Left hindlimb (tissue), 1 donor: ENCODE data around the gene DDX39B.
A peak's percentile ranks its signal among the peaks of the same experiment; 100 is the strongest.
"Not testable (repeated sequence)": the region's sequence is repeated elsewhere in the genome, so short reads cannot be mapped to it uniquely, and the experiment has no call there.

Experiments used
- DNase-seq: peaks from one replicate; pipeline ENCODE4 v3.0.0-alpha.2; 2018

DDX39B gene

DNA sequence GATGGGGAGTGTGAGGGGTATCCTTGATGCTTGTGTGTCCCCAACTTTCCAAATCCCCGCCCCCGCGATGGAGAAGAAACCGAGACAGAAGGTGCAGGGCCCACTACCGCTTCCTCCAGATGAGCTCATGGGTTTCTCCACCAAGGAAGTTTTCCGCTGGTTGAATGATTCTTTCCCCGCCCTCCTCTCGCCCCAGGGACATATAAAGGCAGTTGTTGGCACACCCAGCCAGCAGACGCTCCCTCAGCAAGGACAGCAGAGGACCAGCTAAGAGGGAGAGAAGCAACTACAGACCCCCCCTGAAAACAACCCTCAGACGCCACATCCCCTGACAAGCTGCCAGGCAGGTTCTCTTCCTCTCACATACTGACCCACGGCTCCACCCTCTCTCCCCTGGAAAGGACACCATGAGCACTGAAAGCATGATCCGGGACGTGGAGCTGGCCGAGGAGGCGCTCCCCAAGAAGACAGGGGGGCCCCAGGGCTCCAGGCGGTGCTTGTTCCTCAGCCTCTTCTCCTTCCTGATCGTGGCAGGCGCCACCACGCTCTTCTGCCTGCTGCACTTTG, 33.6 kb upstream of the DDX39B start, which contains the start of gene TNF:
Gene TNF (plus strand): TSS at position 231 of the 567 bp plus-strand sequence. CDS start 177 bp downstream, at position 408.
- no peak for DNase-seq

DNA sequence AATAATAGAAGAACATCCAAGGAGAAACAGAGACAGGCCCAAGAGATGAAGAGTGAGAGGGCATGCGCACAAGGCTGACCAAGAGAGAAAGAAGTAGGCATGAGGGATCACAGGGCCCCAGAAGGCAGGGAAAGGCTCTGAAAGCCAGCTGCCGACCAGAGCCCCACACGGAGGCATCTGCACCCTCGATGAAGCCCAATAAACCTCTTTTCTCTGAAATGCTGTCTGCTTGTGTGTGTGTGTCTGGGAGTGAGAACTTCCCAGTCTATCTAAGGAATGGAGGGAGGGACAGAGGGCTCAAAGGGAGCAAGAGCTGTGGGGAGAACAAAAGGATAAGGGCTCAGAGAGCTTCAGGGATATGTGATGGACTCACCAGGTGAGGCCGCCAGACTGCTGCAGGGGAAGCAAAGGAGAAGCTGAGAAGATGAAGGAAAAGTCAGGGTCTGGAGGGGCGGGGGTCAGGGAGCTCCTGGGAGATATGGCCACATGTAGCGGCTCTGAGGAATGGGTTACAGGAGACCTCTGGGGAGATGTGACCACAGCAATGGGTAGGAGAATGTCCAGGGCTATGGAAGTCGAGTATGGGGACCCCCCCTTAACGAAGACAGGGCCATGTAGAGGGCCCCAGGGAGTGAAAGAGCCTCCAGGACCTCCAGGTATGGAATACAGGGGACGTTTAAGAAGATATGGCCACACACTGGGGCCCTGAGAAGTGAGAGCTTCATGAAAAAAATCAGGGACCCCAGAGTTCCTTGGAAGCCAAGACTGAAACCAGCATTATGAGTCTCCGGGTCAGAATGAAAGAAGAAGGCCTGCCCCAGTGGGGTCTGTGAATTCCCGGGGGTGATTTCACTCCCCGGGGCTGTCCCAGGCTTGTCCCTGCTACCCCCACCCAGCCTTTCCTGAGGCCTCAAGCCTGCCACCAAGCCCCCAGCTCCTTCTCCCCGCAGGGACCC, 32.6 kb upstream of the DDX39B start:
- no peak for DNase-seq

DNA sequence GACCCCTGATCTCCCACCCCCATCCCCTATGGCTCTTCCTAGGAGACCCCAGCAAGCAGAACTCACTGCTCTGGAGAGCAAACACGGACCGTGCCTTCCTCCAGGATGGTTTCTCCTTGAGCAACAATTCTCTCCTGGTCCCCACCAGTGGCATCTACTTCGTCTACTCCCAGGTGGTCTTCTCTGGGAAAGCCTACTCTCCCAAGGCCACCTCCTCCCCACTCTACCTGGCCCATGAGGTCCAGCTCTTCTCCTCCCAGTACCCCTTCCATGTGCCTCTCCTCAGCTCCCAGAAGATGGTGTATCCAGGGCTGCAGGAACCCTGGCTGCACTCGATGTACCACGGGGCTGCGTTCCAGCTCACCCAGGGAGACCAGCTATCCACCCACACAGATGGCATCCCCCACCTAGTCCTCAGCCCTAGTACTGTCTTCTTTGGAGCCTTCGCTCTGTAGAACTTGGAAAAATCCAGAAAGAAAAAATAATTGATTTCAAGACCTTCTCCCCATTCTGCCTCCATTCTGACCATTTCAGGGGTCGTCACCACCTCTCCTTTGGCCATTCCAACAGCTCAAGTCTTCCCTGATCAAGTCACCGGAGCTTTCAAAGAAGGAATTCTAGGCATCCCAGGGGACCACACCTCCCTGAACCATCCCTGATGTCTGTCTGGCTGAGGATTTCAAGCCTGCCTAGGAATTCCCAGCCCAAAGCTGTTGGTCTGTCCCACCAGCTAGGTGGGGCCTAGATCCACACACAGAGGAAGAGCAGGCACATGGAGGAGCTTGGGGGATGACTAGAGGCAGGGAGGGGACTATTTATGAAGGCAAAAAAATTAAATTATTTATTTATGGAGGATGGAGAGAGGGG, 31.7 kb upstream of the DDX39B start:
- DNase-seq, result no peak

DNA sequence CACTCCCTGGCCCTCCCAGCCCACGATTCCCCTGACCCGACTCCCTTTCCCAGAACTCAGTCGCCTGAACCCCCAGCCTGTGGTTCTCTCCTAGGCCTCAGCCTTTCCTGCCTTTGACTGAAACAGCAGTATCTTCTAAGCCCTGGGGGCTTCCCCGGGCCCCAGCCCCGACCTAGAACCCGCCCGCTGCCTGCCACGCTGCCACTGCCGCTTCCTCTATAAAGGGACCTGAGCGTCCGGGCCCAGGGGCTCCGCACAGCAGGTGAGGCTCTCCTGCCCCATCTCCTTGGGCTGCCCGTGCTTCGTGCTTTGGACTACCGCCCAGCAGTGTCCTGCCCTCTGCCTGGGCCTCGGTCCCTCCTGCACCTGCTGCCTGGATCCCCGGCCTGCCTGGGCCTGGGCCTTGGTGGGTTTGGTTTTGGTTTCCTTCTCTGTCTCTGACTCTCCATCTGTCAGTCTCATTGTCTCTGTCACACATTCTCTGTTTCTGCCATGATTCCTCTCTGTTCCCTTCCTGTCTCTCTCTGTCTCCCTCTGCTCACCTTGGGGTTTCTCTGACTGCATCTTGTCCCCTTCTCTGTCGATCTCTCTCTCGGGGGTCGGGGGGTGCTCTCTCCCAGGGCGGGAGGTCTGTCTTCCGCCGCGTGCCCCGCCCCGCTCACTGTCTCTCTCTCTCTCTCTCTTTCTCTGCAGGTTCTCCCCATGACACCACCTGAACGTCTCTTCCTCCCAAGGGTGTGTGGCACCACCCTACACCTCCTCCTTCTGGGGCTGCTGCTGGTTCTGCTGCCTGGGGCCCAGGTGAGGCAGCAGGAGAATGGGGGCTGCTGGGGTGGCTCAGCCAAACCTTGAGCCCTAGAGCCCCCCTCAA, 30.5 kb upstream of the DDX39B start, which contains the start of gene LTA:
Gene LTA (plus strand): TSS at position 249 of the 871 bp plus-strand sequence. CDS start 454 bp downstream, at position 703.
- no peak for DNase-seq

DNA sequence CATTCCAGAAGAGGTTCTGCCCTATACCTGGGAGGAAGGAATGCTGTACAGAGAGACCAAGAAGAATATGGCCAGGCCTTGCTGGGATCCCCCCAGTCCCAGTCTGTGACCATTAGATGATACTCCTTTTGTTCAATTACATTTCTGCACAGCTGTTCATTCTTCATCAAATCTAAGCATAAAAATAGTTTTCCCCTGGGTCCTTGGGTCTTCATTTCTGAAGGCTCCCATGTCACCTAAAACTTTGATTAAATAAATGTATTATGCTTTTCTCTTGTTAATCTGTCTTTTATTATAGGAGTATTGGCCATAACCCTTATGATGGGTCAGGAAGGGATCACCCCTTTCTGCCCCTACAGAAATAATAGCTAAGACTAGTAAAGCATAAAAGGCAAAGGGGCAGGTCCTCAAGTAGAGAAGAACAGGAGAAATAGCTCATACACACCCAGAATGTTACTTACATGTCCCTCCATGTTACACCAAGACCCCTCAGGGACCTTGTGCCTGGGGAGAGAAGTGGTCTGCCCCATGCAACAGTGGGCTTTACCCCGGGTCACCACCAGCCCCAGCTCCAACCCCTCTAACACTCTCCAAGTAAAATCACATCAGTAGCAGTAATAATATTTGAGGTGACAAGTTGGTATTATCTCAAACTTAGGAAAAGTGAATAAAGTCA, 28.2 kb upstream of the DDX39B start:
- DNase-seq, result no peak

DNA sequence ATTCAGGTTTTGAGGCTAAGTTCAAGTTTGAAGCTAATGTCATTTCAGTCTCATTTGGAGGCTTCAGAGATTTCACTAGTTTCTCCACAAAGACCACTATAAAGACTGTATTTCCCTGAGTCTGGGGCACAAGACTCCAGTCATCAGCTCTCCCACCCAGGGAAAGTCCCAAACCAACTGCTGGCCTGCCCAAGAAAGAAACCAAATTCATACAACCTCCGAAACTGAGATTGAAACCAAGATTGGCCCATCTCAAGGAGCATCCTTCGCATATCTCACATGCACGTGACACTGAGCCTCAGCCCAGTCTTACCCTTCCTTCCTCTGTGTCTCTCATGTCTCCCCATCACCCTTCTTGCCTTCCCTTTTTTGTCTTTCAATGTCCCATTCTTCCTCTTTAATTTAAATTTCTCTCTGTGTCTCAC, 26.7 kb upstream of the DDX39B start:
- DNase-seq, result no peak

DNA sequence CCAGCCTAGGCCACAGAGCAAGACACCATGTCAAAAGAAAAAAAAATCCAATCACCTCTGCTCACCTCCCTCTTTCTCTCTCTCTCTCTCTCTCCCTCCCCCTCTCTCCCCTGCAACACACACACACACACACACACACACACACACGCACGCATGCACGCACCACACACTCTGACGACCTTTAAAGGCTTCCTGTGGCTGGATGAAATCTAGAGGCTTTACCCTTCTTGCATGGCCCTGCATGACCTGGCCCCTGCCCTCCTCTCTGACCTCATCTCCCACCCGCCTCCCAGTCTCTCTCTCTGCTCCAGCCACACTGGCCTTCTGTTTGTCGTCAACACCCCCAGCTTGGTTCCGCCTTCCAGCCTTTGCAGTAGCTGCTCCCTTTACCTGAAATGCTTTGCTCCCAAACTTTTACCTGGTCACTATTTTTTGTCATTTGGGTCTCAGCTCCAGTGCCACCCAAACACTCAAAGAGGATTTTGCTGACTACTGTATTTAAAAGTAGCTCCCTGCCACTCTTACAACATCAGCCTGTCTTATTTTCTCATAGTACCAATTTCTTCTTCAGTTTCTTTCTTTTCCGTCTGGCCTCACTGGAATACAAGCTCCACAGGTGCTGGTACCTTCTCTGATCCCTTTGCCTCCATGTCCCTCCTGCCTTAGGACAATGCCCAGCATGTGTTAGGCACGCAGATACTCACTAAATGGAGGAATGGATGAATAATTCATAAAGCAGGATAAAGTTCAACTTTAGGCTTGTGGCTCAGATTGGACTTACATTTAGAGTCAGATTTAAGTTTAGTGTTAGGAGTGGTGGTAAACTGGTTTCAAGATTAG, 25.9 kb upstream of the DDX39B start:
- no peak for DNase-seq

DNA sequence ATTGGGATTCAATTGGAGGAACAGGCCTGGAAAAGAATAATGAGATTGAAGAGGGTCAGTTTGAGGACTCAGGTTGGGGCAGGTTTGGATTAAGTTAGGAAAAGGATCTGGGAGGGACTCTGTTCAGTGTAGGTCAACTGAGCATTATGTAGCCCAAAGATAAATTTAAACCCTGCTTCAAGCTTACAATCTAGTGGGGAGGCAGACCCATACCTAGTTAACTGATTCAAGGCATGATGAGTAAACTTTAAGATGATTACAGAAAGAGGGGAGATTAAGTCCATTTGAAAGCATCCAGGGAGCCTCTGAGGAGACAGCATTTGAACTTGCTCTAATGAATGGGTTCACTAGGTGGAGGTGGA, 18.9 kb upstream of the DDX39B start:
- DNase-seq, result no peak

DNA sequence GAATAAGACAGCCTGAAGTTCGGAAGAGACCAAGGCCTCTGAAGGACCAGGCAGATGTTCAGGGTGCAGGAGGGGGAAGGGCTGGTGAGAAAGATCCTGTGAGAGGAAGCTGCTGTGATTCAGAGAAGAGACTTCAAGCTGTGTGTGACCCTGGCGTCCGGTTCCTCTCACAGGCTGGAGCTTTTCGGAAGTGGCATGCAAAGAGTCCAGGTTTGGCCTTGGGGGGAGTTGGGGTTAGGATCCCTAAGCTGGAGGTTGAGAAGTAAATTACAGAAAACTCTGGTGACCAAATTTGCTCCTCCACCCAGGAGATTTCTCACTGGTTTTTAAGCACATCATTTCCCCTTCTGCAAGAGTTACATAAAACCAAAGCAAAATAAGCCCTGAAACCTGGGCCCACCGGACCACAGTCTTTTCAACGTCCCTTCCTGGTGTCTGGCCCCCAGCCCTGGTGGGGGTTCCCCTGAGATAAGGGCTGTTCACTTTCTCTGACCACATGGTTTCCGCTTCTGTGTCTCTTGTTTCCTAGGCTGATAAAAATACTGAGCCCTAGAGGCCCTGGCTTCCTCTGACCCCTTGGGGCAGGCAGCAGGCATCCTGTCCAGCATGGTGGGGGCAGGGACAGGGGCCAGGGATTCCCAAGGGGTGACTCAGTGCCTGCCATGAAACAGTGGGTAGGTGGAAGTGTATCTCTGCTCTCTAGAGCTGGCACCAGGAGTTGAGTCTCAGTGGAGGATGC, 18.3 kb upstream of the DDX39B start:
- DNase-seq, result peak; percentile 67

DNA sequence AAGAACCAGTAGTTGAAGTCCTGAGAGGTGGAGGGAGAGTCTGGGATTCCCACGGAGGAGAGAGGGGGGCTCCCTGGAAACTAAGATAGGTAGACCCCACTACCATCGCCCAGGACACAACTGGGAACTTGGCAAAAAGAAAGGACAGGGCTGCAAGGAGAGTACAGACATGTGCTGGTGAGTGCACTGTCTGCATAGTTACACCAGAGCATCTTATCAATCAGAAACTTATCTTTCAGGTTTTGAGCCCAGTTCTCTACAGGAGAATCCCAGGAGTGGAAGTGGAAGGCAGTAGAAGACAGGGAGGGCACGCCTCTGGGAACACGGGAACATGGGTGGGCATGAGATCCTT, 17.8 kb upstream of the DDX39B start:
- no peak for DNase-seq

DNA sequence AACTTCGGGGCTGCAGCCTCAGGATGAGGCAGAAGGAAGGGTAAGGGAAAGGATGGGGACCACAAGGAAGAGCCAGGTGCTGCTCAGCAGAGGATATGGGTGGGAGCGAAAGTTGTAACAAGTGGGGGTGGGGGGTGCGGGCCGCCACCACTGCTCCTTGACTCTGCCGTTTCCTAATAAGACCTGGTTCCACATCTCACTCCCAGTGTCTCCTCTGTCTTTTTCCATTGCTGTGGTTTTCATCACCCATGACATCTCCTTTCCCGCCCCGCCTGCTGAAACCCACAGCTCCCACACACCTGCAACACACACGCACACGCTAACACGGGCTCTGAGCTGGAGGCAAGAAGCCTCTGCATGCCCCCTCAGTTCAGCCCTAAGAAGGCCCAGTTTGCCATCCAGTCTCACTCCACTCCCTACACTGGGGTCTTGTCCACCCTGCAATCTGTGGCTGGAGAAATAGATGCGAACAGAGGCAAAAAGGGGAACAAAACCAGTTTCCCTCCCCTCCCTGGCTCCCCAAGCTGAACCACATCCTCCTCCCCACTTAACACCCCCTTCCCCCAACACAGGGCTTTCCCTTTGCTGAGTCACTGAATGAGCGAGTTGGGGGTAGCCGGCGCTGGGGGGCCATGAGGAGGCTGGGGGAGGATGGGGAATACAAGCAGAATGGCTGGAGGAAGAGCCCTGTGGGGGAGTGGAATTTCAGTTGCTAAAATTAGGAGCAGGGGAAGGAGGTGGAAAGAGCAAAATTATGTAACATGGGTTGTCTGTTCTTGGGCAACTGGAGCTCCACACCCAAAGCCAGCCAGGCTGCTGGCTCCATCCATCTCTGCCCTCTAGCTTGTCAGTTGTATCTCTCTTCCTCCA, 17.1 kb upstream of the DDX39B start:
- no peak for DNase-seq

DNA sequence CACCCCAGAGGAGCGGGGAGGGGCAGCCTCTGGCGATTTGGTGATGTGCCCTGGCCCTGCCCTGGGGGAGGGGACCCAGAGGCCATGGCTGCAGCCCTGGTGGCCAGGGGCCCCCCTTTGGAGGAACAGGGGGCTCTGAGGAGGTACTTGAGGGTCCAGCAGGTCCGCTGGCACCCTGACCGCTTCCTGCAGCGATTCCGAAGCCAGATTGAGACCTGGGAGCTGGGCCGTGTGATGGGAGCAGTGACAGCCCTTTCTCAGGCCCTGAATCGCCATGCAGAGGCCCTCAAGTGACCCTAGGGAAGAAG, 16.5 kb upstream of the DDX39B start:
- DNase-seq, result no peak

DNA sequence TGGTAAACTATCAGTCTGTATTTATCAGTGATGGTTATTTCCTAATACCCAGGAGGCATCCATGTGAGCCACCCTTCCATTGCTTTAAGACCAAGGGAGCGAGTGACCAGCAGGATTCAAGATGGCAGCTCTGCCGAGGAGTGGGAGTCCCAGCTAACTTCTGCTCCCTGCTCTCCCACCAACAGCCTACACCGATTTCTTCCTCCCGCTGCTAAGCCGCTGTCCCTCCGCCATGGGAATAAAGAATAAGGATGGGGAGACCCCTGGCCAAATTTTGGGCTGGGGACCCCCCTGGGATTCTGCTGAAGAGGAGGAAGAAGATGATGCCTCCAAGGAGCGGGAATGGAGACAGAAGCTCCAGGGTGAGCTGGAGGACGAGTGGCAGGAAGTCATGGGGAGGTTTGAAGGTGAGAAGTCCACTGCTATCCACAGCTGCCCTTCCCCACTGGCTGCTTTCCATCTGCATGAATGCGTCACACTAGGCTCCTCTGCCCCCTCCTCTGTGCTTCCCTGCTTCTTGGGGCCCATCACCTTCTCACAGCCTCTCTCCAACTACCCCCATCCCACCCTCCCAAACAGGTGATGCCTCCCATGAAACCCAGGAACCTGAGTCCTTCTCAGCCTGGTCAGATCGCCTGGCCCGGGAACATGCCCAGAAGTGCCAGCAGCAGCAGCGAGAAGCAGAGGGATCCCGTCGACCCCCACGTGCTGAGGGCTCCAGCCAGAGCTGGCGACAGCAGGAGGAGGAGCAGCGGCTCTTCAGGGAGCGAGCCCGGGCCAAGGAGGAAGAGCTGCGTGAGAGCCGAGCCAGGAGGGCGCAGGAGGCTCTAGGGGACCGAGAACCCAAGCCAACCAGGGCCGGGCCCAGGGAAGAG, 15.9 kb upstream of the DDX39B start:
- DNase-seq, result no peak

DNA sequence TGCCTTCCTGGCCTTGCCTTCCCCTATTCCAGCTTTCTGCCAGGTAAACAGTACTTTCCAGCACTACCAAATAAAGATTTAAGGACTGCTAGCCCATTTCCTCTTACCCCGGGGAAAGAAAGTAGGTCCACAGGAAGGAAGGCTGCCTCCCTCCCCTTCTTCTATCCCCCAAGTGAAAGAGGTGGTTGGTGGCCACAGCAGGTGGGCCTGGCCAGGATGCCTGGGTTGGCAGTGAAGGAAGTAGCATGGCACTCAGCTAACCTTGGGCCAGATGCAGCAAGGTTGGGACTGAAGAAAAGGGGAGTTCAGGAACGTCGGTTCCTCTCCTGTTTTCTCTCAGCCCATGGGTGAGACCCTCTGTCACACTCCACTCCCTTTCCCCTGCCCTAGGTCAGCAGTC, 14.5 kb upstream of the DDX39B start:
- DNase-seq, result no peak

DNA sequence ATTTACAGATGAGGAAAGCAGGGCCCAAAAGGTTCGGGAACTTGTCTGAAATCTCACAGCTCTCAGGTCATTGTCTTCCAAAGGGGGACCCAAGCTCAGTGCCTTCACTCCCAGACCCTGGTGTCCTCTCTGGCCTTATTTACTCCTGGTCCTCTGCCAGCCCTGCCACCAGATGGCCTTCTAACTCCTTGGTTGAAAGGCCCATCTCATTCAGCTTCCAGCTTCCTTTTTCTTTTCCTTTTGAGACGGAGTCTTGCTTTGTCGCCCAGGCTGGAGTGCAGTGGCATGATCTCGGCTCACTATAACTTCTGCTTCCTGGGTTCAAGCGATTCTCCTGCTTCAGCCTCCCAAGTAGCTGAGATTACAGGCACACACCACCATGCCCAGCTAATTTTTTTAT, 9.6 kb upstream of the DDX39B start:
- not testable (repeated sequence) for DNase-seq

DNA sequence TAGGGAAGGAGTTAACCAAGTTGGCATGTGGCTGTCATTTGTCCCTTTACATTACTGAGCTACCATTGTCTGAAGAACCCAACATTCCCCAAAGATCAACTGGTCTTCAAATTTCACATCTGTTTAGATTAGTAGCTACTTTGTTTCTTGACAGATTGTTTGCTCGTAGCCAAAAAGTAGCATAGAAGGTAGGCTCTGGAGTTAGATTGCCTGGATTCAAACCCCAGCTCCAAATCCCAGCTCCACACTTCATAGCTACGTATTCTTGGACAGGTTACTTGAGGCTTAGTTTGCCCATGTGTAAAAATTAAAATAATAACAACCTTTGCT, 6.7 kb upstream of the DDX39B start:
- no peak for DNase-seq

DNA sequence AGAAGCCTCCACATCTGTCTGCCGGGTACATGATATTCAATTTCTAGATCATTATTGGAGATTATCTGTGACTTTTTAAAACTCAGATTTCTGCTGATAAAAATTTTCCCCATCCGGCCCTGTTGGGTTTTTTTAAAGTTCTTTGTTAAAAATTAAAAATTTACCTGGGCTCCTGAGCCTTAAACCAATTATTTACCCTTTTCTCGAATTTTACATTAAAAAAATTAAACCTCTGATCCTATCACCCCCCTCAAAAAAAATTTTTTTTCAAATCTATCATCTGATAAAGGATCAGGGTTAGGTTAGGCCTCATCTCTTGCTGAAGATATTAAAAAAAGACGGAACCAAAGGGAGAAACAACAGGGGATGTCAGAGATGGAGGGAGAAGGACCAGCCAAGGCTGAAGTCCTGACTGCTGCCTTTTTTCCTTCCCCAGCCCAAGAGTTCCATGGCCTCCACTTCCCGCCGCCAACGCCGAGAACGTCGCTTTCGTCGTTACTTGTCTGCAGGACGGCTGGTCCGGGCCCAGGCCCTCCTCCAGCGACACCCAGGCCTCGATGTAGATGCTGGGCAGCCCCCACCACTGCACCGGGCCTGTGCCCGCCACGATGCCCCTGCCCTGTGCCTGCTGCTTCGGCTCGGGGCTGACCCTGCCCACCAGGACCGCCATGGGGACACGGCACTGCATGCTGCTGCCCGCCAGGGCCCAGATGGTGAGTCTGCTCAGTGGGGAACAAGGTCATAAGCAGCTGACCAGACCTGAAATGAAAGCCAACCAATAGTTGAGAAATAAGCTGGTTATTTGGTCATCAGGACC, 6.1 kb upstream of the DDX39B start:
- no peak for DNase-seq
